Neural cell (in vitro differentiated cells): Measurements from ENCODE around the gene HBA2. TPM values are rescaled to one million over a fixed set of nuclear protein-coding genes. Genes with fewer than 3 reads are reported as not detected.

ENCODE experiments used
- H2AFZ ChIP-seq: fragments of 200-600, 300-800 bp; sonication (generic), shearing (Covaris generic); 2 replicates; pipeline ENCODE4 v1.6.0; 2014; ENCODE audit warnings: low read depth, mild to moderate bottlenecking, antibody characterized with exemption, low read length, moderate library complexity
- H3F3A ChIP-seq: fragments of 200-600 bp; shearing (Covaris generic); 2 replicates; pipeline ENCODE4 v1.6.1; 2016; ENCODE audit warnings: mild to moderate bottlenecking, moderate library complexity, mixed read lengths, antibody characterized with exemption, low read length; ENCODE audit not compliant: insufficient read depth, poor library complexity, severe bottlenecking
- H3K27ac ChIP-seq: fragments of 200-600, 300-800 bp; sonication (generic), shearing (Covaris generic); 2 replicates; pipeline ENCODE4 v1.5.1; 2014; ENCODE audit warnings: mild to moderate bottlenecking, low read length, moderate library complexity
- H3K27me3 ChIP-seq: fragments of 300-800, 200-600 bp; sonication (generic), shearing (Covaris generic); 2 replicates; pipeline ENCODE4 v1.6.0; 2014; ENCODE audit warnings: mild to moderate bottlenecking, low read depth, low read length, moderate library complexity; ENCODE audit not compliant: insufficient read depth
- H3K36me3 ChIP-seq: fragments of 300-800, 200-600 bp; sonication (generic), shearing (Covaris generic); 2 replicates; pipeline ENCODE4 v1.5.1; 2014; ENCODE audit warnings: mild to moderate bottlenecking, antibody characterized with exemption, low read length, moderate library complexity; ENCODE audit not compliant: insufficient read depth
- H3K4me2 ChIP-seq: fragments of 300-800, 200-600 bp; sonication (generic), shearing (Covaris generic); 2 replicates; pipeline ENCODE4 v1.6.0; 2014; ENCODE audit warnings: mild to moderate bottlenecking, low read length
- H3K4me3 ChIP-seq: fragments of 300-800, 200-600 bp; sonication (generic), shearing (Covaris generic); 2 replicates; pipeline ENCODE4 v1.5.1; 2014; ENCODE audit warnings: mild to moderate bottlenecking, low read length, moderate library complexity
- H3K79me2 ChIP-seq: fragments of 200-600 bp; shearing (Covaris generic); replicated peaks from 2 replicates; pipeline ENCODE4 v1.6.0; 2014; ENCODE audit warnings: mild to moderate bottlenecking, low read length, moderate library complexity; ENCODE audit not compliant: insufficient read depth
- H3K9ac ChIP-seq: fragments of 300-800, 200-600 bp; sonication (generic), shearing (Covaris generic); 2 replicates; pipeline ENCODE4 v1.6.1; 2016; ENCODE audit warnings: mild to moderate bottlenecking, low read length, mixed read lengths
- H3K9me2 ChIP-seq: fragments of 200-600 bp; shearing (Covaris generic); 2 replicates; pipeline ENCODE4 v1.6.1; 2016; ENCODE audit warnings: mild to moderate bottlenecking, low read length, mixed read lengths; ENCODE audit not compliant: insufficient read depth
- H3K9me3 ChIP-seq: fragments of 200-600, 300-800 bp; sonication (generic), shearing (Covaris generic); 2 replicates; pipeline ENCODE4 v1.6.1; 2016; ENCODE audit warnings: mild to moderate bottlenecking, mixed run types, low read length, moderate library complexity, mixed read lengths
- H4K20me1 ChIP-seq: fragments of 200-600 bp; shearing (Covaris generic); 2 replicates; pipeline ENCODE4 v1.6.1; 2016; ENCODE audit warnings: mild to moderate bottlenecking, mixed run types; ENCODE audit not compliant: insufficient read depth
- EP300 ChIP-seq: fragments of 450-650 bp; conservative IDR thresholded peaks from 2 replicates; pipeline ENCODE4 v1.6.1; 2014; ENCODE audit warnings: antibody characterized with exemption, mild to moderate bottlenecking, moderate library complexity; ENCODE audit not compliant: poor library complexity, severe bottlenecking
- EZH2 ChIP-seq: fragments of 200-600, 300-800 bp; shearing (Covaris generic), sonication (generic); IDR thresholded peaks from 2 replicates; pipeline ENCODE4 v1.6.1; 2014; ENCODE audit warnings: antibody characterized with exemption, low read length, borderline replicate concordance, mild to moderate bottlenecking; ENCODE audit not compliant: insufficient read depth, poor library complexity, severe bottlenecking
- MXI1 ChIP-seq: fragments of 450-650 bp; conservative IDR thresholded peaks from 2 replicates; pipeline ENCODE4 v1.6.1; 2014; ENCODE audit warnings: antibody characterized with exemption, mild to moderate bottlenecking; ENCODE audit not compliant: poor library complexity, severe bottlenecking
- POLR2AphosphoS5 ChIP-seq: IDR thresholded peaks from 2 replicates; pipeline ENCODE4 v1.6.1; 2012
- RAD21 ChIP-seq: fragments of 450-650 bp; conservative IDR thresholded peaks from 2 replicates; pipeline ENCODE4 v1.6.1; 2014; ENCODE audit warnings: antibody characterized with exemption, mild to moderate bottlenecking, moderate library complexity
- SMC3 ChIP-seq: fragments of 450-650 bp; conservative IDR thresholded peaks from 2 replicates; pipeline ENCODE4 v1.6.1; 2014; ENCODE audit warnings: antibody characterized with exemption, mild to moderate bottlenecking, moderate library complexity; ENCODE audit not compliant: poor library complexity
- TAF1 ChIP-seq: IDR thresholded peaks from 2 replicates; pipeline ENCODE4 v1.6.1; 2012; ENCODE audit warnings: low read depth
- polyA plus RNA-seq: library from polyadenylated mRNA; depleted of rRNA; stranded (reverse); fragments of >200 nt; gene quantifications from 2 replicates; pipeline ENCODE4 v1.2.3, GENCODE V29; 2014
- TF ChIP-seq, protein P1 (sequence below): IDR thresholded peaks from 2 replicates; pipeline ENCODE4 v1.6.1; 2012; ENCODE audit warnings: borderline replicate concordance
- TF ChIP-seq, protein P2 (sequence below): fragments of 450-650 bp; IDR thresholded peaks from 2 replicates; pipeline ENCODE4 v1.5.1; 2014; ENCODE audit warnings: antibody characterized with exemption, mild to moderate bottlenecking, moderate library complexity; ENCODE audit not compliant: poor library complexity, severe bottlenecking

The HBA2 gene
- polyA plus RNA-seq, 1 donor from 2014 or later: not detected

DNA sequence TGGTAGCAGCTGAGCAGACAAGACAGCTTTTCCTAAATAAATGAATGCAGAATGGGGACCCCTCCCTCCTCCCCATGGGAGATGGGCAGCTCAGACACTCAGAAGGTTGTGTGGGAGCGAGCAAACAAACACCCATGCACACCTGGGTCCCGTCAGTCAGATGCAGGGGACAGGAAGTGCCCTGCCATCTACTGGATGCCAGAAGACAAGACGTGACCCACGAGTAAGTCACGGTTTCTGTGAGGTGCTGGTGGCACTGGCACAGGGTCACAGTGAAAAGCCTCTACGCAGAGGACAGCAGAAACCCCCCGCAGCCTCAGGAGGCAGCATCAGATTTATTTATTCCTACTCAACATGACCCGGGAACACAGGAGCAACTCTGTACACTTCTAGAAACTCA lies 16.0 kb downstream of the HBA2 start:
- Histone ChIP-seq H3K79me2 (no peaks in the 10 kb centered on the region), H3K4me2 (no peak overlapping the region), H2AFZ (no peak overlapping the region), H3K36me3 (peaks cover 4% of the 10 kb centered on the region), H3F3A (no peaks in the 10 kb centered on the region), H3K27ac (no peak overlapping the region), H3K4me3 (no peak overlapping the region), H3K9me2 (no peaks in the 10 kb centered on the region), H4K20me1 (no peaks in the 10 kb centered on the region), H3K9ac (no peak overlapping the region), H3K27me3 (no peaks in the 10 kb centered on the region), H3K9me3 (no peaks in the 10 kb centered on the region)
- TF ChIP-seq, protein P1, sequence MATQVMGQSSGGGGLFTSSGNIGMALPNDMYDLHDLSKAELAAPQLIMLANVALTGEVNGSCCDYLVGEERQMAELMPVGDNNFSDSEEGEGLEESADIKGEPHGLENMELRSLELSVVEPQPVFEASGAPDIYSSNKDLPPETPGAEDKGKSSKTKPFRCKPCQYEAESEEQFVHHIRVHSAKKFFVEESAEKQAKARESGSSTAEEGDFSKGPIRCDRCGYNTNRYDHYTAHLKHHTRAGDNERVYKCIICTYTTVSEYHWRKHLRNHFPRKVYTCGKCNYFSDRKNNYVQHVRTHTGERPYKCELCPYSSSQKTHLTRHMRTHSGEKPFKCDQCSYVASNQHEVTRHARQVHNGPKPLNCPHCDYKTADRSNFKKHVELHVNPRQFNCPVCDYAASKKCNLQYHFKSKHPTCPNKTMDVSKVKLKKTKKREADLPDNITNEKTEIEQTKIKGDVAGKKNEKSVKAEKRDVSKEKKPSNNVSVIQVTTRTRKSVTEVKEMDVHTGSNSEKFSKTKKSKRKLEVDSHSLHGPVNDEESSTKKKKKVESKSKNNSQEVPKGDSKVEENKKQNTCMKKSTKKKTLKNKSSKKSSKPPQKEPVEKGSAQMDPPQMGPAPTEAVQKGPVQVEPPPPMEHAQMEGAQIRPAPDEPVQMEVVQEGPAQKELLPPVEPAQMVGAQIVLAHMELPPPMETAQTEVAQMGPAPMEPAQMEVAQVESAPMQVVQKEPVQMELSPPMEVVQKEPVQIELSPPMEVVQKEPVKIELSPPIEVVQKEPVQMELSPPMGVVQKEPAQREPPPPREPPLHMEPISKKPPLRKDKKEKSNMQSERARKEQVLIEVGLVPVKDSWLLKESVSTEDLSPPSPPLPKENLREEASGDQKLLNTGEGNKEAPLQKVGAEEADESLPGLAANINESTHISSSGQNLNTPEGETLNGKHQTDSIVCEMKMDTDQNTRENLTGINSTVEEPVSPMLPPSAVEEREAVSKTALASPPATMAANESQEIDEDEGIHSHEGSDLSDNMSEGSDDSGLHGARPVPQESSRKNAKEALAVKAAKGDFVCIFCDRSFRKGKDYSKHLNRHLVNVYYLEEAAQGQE: no peak
- TF ChIP-seq EZH2: no peak
- TF ChIP-seq SMC3: no peak
- no peak for TF ChIP-seq MXI1
- TF ChIP-seq RAD21: no peak
- no peak for TF ChIP-seq TAF1
- TF ChIP-seq, protein P2, sequence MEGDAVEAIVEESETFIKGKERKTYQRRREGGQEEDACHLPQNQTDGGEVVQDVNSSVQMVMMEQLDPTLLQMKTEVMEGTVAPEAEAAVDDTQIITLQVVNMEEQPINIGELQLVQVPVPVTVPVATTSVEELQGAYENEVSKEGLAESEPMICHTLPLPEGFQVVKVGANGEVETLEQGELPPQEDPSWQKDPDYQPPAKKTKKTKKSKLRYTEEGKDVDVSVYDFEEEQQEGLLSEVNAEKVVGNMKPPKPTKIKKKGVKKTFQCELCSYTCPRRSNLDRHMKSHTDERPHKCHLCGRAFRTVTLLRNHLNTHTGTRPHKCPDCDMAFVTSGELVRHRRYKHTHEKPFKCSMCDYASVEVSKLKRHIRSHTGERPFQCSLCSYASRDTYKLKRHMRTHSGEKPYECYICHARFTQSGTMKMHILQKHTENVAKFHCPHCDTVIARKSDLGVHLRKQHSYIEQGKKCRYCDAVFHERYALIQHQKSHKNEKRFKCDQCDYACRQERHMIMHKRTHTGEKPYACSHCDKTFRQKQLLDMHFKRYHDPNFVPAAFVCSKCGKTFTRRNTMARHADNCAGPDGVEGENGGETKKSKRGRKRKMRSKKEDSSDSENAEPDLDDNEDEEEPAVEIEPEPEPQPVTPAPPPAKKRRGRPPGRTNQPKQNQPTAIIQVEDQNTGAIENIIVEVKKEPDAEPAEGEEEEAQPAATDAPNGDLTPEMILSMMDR: no peak
- no peak for TF ChIP-seq EP300
- no peak for TF ChIP-seq POLR2AphosphoS5

DNA sequence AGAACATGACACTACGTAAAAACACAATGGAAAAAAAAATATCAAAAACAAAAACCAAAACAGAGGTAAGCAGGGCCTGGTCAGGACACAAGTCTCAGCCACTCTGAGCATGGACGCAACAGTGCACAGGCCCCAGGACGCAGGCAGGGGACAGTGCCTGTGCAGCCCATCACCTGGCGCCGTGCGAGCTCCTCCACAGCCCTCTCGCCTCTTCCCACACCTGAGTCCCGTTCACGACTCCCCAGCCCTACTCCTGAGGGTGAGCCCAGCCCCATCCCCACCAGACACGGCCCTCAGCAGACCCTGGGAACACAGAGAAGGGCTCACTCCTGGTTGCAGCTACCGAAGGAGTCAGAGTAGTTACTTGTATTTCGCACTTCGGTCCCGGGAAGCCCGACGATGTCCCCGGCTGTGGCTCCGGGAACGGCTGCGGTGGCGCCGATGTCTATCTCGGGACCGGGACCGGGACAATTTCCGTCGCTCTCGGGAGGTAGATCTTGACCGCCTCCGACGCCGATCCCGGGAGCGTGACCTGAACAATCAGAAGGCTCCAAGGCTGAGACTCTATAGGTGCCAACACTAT lies 17.0 kb downstream of the HBA2 start:
- Histone ChIP-seq H3K36me3 (peaks cover 4% of the 10 kb centered on the region), H3F3A (no peaks in the 10 kb centered on the region), H2AFZ (no peak overlapping the region), H3K27ac (no peak overlapping the region), H3K27me3 (no peaks in the 10 kb centered on the region), H3K79me2 (no peaks in the 10 kb centered on the region), H3K9me2 (no peaks in the 10 kb centered on the region), H3K4me2 (no peak overlapping the region), H3K9ac (no peak overlapping the region), H3K9me3 (no peaks in the 10 kb centered on the region), H3K4me3 (no peak overlapping the region), H4K20me1 (no peaks in the 10 kb centered on the region)
- TF ChIP-seq TAF1: no peak
- TF ChIP-seq, protein P2: no peak
- no peak for TF ChIP-seq POLR2AphosphoS5
- TF ChIP-seq RAD21: no peak
- no peak for TF ChIP-seq EZH2
- no peak for TF ChIP-seq EP300
- TF ChIP-seq, protein P1: no peak
- no peak for TF ChIP-seq MXI1
- no peak for TF ChIP-seq SMC3
